ENCODE data around the gene ASCC3.

Gene ASCC3

DNA sequence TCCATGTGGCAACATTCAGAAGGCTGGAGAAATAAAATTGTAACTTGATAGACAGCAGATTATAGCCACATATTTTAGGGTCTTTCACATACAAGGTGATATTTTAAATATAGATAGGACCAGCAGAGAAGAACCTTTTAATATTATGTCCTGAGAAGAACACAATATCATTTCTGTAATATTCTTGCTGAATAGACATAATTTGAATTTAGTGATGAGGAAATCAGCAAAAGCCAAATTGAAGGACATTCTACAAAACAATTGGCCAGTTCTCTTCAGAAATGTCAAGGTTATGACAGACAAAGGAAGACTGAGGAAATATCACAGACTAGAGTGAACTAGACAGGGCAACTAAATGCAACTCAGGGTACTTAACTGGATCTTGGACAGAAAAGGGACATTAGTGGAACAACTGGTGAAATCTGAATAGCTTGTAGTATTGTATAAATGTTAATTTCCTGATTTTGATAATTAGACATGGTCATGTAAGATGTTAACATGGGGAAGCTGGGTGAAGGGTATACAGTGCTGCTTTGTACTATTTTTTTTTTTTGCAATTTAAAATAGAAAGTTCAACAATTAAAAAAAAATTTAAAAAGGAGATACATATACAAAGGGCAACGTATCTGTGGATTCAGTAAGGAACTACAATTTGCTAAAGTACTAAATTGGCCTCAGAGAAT is 281.9 kb downstream of the ASCC3 start:
- no peak for DNase-seq

DNA sequence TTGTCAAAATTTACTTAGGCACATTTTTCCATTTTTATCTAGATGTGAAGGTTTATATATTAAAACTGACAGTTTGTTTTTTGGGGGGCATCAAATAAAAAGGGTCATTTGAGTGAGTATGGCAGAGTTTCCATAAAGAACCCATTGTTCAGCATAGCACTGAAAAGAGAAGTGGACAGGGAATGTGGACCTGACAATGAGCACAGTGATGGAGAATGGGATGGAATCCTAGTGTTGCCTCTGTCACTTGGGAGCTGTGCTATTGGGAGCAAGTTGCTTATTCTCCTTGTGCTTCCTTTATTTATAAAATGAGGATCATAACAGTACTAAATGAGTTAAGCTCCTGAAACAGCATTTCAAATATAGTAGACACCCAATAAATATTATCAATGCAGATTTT is 285.7 kb downstream of the ASCC3 start:
- peak in 3 of 58 donors; percentile 2 to 9 (median 5) for DNase-seq

DNA sequence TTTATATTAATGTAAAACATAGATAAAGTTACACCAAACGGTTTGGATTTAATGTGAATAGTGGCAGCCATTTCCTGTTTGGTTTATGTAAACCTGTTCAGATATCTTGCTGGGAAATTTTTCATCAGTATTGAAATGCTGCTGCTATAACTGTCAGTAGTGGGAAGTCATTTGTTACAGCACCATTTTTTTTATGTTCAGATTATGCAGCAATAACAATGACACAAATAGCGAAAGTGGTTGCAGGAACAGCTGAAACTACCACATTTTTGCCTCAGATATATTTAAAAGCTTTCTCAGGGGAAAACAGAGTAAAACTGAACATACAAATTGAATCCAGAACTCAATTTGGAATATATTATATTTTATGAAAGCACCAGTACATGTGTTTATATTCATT is 287.6 kb downstream of the ASCC3 start:
- no peak for DNase-seq

DNA sequence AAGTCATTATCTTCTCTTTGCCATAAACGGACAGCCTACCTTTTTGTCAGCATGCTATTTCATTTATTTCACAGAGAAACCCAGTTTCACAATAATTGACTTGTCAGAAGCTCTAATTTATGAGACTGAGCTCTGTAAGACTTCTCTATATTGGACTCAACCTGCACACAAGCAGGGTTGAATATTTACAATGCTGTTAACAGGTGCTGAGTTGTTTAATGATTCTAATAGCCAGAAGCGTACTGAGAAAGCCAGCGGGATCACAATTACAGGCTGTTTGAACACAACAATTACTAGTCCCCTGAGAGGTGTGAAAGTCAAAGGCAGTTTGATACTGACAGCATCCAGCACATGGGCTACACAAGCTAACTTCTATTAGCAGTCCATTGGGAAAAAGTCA is 288.2 kb downstream of the ASCC3 start:
- no peak for DNase-seq

DNA sequence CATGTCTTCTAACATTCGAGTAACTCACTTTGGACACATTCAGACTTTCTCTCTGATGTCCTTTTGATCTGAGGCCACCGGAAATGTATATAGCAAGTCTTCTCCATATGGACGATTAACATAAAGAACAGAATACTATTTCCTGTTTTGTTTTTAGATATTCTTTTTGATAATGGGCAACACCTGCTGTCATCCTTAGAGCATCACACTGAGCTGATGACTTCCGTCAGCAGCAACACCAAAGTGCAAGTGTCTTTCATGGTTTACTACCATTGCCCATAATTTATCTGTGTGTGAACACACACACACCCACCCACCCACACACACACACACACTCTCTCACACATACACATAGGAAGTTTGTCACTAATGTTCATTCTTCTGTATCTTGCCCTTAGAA is 303.7 kb downstream of the ASCC3 start:
- no peak for DNase-seq

DNA sequence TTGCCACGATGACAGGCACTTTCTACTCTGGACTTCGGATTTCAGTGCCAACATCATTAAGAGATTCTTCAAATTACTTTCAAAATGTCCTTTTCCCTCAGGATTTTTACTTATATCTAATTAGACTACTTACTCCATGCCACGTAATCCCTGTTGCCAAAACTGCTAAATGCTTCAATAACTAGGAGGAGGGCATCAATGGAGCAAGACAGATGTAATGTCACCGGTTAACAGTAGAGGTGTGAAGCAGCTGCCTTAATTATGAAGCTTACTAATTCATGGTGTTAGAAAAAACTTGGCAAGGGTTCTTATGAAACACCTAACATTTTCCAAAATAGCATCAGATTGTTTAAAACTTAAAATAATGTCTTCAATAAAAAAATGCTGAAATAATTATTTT is 305.2 kb downstream of the ASCC3 start:
- no peak for DNase-seq

DNA sequence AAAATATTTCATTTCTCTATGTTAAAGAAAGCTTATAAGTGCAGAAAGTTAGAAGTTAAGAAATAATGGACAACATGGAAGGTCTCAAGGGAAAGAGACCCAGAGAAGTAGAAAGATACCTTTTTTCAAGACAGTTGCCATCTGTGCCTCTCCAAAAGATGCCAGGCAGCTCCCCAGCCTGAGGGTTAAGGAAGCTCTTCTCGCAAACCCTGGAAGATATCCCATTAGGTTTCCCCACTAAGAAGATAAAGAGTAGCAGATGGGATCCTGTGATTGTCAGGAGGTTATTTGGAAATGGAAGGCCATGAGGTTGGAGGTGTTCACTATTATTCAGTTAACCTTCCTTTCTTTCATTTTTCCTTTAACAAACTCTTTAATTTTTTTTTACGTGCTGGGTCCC is 306.3 kb downstream of the ASCC3 start:
- DNase-seq: no peak

DNA sequence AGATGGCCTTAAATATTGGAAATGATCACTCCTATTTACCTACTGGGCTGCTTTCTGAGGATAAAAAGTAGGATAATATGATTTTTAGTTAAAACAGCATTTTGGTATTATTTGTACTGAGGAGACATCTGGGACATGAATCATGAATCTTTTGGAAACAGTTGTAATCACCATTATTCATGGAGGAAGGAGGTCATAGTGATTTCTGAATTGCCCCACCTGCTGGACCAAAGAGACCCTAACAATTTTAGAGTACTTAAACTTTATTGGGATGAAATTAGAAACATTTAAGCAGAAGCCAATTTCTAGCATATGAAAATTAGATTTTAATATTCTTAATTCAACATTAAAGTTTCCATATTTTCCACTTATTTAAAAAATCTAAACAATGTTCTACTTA is 308.0 kb downstream of the ASCC3 start:
- no peak for DNase-seq

DNA sequence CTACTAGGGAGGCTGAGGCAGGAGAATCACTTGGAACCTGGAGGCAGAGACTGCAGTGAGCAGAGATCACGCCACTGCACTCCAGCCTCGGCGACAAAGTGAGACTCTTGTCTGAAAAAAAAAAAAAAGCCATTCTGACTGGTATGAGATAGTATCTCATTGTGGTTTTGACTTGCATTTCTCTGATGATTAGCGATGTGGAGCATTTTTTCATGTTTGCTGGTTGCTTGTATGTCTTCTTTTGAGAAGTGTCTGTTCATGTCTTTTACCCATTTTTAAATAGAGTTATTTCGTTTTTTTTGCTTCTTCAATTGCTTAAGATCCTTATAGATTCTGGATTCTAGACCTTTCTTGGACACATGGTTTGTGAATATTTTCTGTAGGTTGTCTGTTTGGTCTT is 312.9 kb downstream of the ASCC3 start:
- DNase-seq: no peak

DNA sequence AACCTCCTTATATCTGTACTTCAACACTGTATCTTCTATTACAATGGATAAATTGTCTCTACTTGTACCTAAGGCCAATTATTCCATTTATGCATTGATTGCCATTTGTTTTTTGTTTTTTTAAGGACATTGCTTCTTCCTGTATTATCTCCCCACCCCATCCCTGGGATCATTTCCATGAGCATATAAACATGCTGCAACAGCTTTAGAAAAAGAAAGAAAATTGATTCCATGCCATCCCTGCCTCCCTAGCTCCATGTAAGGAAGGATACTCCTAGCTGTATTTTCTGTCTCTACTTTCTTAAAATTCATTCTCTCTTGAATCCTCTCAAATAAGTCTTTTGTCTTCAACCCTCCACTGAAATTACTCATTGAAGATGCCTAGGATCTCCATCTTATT is 314.6 kb downstream of the ASCC3 start:
- DNase-seq: no peak

DNA sequence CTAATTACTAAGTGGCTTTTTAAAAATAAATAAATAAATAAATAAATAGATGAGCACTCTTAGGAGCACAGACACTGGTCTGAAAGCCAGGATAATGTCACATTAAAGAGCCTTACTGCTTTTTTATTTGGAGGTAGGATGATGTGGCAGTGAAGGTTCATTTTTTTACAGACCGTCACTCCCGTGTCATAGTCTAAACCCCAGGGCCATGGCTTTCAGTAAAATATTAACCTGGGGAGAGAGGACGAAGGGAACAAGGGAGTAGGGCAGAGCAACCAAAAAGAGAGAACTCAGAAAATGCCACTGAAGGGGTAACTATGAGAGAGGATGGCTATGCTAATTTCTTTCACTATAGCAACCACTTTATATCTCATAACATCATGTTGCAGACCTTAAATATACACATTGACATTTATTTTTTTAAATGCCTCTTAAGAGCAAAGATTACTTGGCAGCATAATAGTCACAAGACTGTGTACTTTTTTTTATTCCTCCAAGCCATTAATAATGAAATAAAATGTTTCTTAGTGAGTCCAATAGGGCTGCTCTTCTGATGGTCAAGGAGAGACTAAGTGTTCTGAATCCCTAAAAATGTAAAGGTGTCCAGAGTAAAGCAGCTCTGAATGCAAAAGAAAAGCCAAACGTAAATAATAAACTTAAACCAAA is 315.6 kb downstream of the ASCC3 start:
- DNase-seq: no peak

DNA sequence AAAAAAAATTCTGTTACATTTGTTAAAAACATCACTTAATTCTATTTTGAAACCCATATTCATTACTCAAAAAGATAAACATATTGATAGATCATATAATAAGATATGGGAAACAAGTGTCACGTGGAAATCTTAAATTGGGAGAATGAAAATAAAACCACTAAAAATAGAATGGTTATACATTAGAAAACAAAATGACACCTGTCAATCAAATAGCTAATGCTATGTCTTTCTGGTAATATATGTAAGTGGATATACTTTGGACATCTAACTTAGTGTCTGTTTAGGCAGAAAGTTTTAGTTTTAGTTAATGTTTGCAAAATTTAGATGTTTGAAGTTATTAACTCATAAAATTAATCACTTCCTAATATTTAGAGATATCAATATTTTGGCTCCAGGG is 321.3 kb downstream of the ASCC3 start:
- DNase-seq: no peak

DNA sequence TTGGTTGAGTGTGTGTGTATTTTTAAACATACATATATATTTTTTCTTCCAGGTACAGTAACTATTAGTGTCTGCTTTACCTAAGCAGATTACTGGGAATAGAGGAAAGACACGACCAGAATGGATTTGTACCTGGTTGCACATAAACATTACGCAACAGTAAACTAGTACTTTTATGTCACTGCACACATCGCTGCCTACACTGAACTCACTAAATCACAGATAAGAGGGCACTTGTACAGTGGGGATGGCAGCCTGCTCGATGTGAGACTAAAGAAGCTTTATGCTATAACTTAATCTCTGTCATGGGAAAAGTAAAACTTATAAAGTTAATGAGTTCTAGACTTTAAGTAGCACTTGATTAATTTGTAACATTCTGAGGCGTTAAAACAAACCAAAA is 326.9 kb downstream of the ASCC3 start:
- peak in 1 of 58 donors; percentile 0 for DNase-seq

DNA sequence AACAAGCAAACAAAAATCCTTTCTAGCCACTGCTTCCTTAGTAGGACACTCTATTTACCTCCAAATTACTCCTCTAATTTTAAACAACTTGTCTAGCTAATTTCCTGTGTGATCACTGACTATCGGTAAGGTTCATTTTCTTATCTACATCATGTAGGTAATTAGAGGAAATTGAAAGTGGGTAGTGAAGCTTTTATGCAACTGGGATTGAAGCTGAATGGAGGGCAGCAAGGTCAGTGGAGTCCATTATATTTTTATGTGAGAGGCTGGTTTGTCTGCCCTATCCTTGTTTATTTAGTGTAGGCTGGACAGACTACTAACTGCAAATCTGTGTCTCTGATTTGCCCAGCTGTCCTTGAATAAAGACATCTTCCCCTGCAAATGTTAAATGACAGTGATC is 327.9 kb downstream of the ASCC3 start:
- no peak for DNase-seq

DNA sequence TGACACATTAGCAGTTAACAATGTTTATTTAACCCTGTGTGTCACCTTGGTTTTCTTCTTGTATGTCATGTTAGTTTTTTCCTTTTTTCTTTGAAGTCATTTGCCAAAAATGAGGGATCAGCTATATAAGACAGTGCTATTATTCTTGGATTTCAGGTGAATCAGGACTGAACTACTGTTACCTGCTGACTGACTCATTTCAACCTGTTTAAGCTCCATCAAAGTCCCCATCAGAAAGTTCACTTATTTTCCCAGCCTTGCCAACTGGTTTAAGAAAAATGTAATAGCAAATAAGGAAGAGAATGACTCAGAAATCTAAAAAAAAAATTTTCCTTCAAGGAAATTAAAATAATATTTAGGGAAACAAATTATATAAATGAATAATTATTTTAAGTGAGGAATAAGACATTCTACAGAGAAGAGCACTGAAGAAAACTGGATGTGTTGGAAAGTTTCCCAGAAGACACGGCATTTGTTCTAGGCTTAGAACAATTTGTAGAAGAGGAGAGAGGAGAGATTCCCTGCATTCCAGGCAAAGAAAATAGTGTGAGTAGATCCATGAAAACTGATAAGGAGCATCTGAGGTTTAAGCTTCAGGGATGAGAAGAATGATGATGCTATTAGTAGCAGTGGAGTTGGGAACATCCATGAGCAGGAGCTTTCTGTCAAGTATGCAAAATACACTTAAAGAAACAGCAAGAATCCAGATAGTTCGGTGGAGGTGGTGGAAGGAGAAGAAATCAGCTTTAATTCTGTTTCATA is 331.5 kb downstream of the ASCC3 start:
- DNase-seq: peak in 2 of 58 donors; percentile 3 to 10

DNA sequence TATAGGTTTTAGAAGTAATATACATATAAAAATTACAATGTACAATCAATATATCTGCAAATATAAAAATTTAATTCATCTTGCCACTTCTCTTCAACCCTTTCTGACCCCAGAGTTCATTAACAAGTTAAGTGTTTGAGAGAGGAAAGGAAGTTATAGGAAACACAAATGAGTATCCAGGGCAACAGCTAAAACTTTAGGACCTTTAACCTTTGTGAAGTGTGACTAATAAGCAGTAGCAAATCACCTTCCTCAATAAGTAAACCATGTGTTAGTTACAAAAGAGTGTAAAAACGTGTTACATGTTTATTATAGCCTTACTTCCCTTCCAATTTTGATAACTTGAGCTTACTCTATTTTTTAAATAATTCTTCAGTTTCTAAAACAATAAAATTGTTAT is 343.0 kb downstream of the ASCC3 start:
- no peak for DNase-seq

DNA sequence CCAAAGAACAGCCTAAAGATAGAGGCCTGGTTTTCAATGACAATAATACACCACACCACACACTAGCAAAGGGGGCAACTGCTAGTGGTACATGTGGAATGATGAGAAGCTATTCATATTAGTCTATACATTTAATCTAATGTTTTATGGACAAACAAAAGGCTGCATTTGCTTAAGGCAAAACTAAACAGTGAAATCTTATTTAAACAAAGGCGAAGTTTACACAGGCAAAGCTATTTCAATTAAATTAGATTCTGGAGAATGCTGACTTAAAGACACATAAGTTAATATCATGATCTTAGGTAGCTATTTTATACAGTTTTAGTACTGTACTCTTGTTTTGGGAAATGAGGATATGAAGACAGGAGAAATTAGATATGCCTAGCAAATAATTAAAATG is 362.5 kb downstream of the ASCC3 start:
- no peak for DNase-seq

DNA sequence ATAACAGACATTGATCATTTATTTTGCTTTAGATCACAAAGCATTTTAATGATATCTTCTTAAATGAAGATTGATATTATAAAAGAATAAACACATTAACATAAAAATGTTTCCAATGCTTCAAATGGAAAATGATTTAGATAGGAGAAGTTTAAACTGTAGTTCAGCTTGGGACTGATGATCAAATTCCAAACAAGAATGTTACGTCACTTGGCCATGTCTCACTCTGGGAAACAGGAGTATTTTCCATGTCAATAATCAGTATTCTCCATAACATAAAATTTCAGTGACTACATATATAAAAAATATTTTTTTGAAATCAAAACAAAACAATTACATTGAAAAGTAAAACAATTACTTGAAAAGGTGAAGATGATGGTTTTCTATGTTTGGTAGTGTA is 363.5 kb downstream of the ASCC3 start:
- DNase-seq: no peak

DNA sequence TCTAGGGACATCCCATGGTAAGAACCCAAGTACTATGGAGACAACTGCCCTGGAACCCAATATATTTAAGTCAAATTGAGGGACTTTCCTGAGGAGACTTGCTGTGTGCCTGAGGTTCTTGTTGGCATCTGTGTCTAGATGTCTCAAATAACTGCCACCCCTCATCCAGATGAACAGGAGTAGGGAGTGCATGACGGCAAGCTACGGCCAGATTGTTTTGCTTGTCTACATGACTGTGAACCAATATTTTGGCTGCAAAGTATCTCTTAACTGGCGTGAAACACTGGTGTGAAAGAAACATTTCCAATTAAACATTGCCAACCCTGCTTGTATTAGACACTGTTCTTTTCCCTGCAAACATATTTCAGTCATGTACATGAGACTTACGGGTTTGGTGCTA is 364.0 kb downstream of the ASCC3 start:
- no peak for DNase-seq

DNA sequence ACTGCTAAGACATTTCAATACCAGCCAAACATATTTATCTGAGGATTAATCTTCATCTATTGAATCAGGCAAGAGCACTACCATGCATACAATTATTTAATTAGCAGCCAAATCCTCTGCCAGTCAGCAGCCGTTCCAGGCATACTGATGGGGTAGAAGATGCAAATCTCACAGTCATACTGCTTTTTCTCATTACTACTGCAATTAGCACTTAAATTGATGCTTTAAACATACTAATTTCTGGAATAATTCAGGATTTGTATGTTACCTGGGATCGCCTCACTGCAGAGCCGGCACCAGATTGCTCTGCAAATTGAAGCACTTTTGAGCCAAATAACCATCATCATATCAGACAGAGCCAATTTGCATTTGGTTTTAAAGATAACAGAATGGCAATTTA is 366.5 kb downstream of the ASCC3 start:
- DNase-seq: no peak

DNA sequence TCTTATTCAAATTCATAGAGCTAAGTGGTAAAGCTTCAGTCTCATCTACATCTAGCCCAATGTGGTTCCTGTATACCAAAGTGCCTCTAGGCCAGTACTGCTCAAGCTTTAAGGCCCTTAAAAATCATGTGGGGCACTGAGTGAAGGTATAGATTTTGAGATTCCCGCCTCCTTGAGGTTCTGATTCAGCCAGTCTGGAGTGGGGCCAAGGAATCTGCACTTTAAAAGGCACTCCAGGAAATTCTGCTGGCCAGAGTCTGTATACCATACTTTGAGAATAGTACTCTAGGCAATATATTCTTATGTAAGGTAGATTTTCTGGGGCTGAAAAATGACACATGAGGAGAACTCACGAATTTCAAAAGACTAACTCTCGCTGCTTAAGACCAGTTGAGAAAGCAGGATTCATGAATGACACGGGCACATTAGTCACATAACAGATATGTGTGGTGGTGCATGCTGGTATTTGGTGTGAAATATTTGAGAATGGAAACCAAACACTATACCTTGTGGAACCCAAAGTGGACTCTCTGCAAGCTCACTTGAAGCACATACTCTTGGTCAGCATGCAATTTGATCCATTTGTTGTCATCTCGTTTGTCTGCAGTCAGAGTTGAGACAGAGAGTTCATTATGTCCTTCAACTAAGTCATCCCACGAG is 368.8 kb downstream of the ASCC3 start:
- DNase-seq: no peak

DNA sequence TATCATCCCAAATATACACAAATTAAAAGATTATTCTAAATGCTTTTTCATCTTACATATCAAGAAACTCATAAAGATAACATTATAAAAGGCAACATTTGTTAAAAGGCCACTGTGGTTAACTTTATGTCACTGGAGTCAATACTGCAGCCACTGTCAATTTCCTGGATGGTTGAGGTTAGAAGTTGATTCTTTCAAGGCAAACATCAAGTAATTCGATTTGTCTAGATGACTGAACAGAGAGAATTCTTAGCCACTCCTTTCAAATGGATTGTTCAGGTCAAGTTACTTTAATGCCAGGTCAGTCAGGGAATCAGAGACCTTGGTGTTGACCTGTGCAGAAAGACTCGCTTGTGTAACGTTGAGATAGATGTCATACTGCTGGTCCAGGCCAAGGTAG is 372.0 kb downstream of the ASCC3 start:
- no peak for DNase-seq
